ENCODE measurements around the gene PIEZO1.

PIEZO1 gene

DNA sequence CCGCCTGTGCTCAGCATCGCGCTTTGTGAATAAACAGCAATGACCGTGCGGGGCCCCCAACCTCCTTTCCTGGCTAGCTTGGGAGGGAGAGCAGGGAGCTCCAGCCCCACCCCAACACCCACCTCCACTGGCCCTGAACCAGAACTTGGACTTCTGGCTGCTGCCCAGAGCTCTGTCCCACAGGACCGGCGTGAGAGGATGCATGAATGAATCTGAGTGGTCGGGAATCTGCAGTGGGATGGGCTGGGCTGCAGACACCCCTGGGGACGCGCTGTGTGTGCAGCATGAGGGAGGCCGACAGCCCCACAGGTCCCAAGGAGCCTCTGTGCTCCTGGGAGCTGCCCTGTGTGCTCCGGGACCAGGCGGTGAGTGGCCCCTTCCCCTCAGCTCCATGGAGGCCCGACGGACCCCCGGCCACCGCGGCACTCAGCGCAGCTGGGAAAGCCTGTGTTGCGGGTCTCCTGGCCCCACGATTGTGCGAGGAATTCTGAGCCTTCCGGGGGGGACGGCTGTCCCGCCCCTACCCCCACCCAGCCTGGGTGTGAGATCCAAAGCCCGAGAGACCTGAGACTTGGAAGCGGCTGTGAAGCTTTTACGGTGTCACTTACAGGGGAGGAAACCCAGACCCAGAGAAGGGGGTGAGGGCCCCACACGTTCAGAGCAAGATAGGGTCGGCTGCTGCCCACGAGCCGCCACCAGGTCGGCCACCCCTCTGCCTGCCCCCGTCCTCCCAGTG lies 5.4 kb downstream of the PIEZO1 start:
- DNase-seq (ENCODE audit: low read depth) = no peak
- no peak overlapping the region for H3K4me3 ChIP-seq (ENCODE audit: low read depth, low read length)
- TF ChIP-seq, protein P1, sequence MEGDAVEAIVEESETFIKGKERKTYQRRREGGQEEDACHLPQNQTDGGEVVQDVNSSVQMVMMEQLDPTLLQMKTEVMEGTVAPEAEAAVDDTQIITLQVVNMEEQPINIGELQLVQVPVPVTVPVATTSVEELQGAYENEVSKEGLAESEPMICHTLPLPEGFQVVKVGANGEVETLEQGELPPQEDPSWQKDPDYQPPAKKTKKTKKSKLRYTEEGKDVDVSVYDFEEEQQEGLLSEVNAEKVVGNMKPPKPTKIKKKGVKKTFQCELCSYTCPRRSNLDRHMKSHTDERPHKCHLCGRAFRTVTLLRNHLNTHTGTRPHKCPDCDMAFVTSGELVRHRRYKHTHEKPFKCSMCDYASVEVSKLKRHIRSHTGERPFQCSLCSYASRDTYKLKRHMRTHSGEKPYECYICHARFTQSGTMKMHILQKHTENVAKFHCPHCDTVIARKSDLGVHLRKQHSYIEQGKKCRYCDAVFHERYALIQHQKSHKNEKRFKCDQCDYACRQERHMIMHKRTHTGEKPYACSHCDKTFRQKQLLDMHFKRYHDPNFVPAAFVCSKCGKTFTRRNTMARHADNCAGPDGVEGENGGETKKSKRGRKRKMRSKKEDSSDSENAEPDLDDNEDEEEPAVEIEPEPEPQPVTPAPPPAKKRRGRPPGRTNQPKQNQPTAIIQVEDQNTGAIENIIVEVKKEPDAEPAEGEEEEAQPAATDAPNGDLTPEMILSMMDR (IDR thresholded peaks at IDR 0.05; ENCODE audit: low read depth, low read length, missing control alignments) = no peak

DNA sequence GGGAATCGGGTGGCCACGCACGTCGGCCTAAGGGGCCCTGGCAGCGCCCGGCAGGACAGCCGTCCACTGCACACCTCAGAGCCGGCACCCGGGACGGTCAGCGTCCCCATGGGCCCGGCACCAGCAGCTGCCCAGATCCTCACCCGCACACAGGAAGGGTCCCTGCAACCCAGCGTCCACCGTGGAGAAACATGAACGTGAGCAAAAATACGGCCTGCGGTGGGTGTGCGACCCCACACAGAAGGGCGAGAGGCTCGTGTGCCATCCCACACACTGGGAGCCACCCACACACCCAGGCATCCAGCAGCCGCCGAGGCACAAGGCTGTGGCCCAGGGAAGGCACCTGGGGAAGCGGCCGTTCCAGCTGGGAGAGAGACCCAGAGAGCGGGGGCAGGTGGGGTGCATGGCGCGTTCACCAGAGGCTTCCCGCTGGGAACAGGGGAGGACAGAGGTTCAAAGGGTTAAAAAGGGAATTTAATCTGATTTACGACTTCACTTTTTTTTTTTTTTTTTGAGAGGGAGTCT lies 6.4 kb downstream of the PIEZO1 start:
- no peak for DNase-seq (ENCODE audit: low read depth)
- no peak overlapping the region for H3K4me3 ChIP-seq (ENCODE audit: low read depth, low read length)
- TF ChIP-seq, protein P1 (IDR thresholded peaks at IDR 0.05; ENCODE audit: low read depth, low read length, missing control alignments) = no peak

DNA sequence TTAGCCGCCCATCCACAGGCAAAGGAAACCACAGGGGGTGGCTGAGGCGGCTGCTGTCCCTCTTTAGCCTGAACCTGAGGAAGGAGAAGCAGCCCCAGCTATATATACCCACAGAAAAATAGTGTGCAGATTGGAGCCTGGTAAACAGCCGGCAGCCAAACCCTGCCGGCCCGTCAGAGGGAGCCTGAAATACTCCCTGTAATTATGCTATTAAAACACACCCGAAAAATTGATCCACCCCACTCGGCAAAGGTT lies 6.8 kb downstream of the PIEZO1 start:
- no peak for DNase-seq (ENCODE audit: low read depth)
- H3K4me3 ChIP-seq (ENCODE audit: low read depth, low read length) = no peak overlapping the region
- TF ChIP-seq, protein P1 (IDR thresholded peaks at IDR 0.05; ENCODE audit: low read depth, low read length, missing control alignments) = no peak

DNA sequence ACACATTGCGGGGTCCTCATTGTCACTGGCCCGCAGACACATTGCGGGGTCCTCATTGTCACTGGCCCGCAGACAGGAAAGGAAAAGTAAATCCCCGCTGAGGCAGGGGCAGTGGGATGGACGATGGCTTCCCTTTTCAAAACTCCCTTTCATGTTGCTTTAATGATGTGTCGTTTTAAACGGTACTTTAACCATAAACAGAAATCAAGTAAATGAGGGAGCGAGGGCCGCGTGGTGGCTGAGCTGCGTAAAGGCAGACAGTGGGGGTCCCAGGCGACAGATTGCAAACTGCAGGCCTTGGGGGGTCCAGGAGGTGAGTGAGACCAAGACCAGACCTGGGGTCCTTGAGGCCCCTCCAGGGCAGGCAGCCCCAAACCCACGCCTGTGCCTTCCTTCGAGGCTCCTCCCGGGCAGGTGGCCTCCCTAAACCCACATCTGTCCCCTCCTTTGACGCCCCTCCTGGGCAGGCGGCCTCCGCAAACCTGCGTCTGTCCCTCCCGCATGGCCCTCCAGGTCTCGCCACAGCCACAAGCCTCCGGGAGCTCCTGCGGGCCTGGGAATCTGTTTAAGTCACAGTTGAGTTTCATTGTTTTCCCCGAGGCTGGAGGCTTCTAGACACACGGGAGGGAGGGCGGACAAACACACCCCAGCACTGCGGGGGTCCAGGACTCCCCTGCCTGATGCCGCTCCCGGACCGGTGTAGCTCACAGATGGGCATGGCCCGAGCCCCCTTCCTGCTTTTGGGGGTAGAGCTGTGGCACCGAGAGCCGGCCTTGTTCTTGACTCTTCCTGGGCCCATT lies 7.3 kb downstream of the PIEZO1 start:
- TF ChIP-seq, protein P1 (IDR thresholded peaks at IDR 0.05; ENCODE audit: low read depth, low read length, missing control alignments) = no peak
- no peak overlapping the region for H3K4me3 ChIP-seq (ENCODE audit: low read depth, low read length)
- no peak for DNase-seq (ENCODE audit: low read depth)

DNA sequence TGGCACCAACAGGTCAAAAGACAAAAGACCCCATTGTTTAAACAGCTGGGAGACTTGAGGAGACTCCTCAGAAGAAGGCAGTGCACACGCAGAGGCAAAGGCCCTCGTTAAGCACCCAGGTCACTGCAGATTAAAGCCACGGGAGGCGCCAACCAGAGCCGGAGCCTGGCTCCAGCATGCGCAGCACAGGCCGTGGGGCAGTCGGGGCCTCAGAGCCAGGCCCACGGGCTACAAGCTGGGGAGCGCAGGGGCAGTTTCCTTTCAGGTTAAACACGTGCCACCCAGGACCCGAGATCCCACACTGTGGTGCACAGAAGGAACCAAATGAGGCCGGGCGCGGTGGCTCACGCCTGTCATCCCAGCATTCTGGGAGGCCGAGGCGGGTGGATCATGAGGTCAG lies 9.2 kb downstream of the PIEZO1 start:
- TF ChIP-seq, protein P1 (IDR thresholded peaks at IDR 0.05; ENCODE audit: low read depth, low read length, missing control alignments) = no peak
- DNase-seq (ENCODE audit: low read depth) = no peak
- H3K4me3 ChIP-seq (ENCODE audit: low read depth, low read length) = no peak overlapping the region

DNA sequence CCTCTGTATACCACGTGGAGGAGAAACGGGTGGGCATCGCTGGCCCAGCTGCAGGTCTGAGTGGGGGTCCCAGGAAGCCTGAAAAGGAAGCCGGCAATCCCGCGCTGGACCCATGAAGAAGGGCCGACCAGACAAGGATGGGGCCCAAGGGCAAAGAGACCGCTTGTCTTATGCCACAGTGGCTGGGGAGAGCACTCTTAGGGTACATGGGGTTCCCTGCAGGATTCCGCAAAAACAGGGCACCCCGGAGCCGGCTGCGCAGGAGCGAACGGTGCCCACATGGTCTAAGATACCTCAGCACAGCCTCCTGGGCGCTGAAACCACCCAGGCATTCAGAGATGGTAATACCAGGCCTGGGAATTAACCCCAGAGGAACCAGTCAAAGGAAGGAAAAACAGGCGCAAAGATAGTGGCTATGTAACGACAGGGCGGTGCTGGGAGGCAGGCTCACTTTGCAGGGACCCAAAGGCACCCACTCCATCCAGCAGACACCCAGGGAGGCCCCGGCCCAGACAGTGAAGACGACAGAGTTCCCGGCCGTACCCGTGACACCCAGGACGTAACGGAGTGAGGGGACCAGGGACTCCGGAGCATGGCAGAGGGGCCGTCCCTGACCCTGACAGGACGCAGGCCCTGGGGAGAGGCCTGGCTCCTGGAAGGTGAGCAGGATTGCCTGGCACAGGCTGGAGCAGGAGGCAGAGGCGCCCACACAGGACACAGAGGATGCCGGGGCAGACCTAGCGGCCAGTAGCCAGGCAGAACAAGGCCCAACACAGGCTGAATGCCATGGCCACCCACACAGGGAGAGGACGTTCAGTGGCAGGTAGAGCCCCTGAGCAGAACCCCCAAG lies 10.3 kb downstream of the PIEZO1 start:
- TF ChIP-seq, protein P1 (IDR thresholded peaks at IDR 0.05; ENCODE audit: low read depth, low read length, missing control alignments) = no peak
- DNase-seq (ENCODE audit: low read depth) = no peak
- no peak overlapping the region for H3K4me3 ChIP-seq (ENCODE audit: low read depth, low read length)
